NCI-H524 treated with DMSO at 0.1 percent for 48 hours (cell line): Measurements from ENCODE around the gene PRX.
"Not testable (repeated sequence)": the region's sequence is repeated elsewhere in the genome, so short reads cannot be mapped to it uniquely, and the experiment has no call there.

Experiments
- DNase-seq: peaks from one replicate; lab custom pipeline; 2025; lab: John Stamatoyannopoulos, UW

Gene PRX

DNA sequence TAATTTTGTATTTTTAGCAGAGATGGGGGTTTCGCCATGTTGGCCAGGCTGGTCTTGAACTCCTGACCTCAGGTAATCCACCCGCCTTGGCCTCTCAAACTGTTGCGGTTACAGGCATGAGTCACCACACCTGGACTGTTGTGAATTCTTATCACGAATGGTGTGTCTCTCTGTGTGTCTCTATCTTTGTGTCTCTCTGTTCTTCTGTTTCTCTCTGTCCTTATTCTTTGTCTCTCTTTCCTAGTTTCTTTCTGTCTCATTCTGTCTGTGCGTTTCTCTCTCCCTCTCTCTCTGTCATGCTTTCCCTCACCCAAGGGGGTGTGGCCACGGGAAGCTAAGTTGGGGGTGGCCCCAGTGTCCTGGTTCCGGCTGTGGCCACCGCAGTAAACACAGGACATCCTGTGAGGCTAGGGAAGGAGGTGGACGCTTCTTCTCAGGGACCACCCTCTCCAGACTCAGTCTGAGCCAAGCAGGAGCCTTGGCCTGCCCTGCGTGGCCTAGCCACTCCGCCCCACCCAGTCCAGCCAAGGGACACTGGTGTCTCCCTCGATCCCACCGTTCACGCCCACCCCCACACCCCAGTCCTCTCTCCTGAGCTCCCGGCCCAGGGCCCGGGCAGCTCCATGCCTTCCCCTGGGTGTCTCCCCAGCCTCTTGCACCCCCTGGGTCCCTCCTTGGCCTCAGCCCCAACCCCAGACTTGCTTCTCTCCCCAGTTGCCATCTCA, 3.9 kb upstream of the PRX start:
- no peak for DNase-seq

GRCh38 chr19:40415768-40416167, 2.6 kb upstream of the PRX start:
- DNase-seq = no peak

GRCh38 chr19:40414542-40415535, 1.7 kb upstream of the PRX start:
- no peak for DNase-seq

DNA sequence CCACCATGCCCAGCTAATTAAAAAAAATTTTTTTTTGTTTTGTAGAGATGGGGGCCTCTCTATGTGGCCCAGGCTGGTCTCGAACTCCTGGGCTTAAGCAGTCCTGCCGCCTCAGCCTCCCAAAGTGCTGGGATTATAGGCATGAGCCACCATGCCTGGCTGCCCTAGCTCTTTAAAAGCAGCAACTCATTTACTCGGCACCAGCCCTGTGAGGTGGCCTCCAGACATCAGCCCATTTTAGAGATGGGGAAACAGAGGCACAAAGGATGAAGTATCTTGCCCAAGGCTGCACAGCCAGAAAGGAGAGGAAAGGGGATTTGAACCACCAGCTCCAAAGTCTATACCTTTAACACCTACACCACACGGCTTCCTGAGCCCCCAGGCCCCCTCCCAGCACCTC, 312 bp downstream of the PRX start:
- no peak for DNase-seq

GRCh38 chr19:40411958-40412499, 1.1 kb downstream of the PRX start:
- no peak for DNase-seq

GRCh38 chr19:40411125-40411842, 1.9 kb downstream of the PRX start:
- no peak for DNase-seq

- no peak for DNase-seq
These were observed 3.2 kb downstream of the PRX start for GRCh38 chr19:40410030-40410389.

DNA sequence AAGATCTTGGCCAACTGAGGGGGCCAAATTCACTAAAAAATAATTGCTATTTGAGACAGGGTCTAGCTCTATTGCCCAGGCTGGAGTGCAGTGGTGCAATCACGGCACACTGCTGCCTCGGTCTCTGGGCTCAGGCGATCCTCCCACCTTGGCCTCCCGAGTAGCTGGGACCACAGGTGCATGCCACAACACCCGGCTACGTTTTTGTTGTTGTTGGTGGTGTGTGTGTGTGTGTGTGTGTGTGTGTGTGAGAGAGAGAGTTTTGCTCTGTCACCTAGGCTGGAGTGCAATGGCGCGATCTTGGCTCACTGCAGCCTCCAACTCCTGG, 4.6 kb downstream of the PRX start:
- DNase-seq = not testable (repeated sequence)

GRCh38 chr19:40407714-40408597, 5.2 kb downstream of the PRX start:
- DNase-seq = no peak

DNA sequence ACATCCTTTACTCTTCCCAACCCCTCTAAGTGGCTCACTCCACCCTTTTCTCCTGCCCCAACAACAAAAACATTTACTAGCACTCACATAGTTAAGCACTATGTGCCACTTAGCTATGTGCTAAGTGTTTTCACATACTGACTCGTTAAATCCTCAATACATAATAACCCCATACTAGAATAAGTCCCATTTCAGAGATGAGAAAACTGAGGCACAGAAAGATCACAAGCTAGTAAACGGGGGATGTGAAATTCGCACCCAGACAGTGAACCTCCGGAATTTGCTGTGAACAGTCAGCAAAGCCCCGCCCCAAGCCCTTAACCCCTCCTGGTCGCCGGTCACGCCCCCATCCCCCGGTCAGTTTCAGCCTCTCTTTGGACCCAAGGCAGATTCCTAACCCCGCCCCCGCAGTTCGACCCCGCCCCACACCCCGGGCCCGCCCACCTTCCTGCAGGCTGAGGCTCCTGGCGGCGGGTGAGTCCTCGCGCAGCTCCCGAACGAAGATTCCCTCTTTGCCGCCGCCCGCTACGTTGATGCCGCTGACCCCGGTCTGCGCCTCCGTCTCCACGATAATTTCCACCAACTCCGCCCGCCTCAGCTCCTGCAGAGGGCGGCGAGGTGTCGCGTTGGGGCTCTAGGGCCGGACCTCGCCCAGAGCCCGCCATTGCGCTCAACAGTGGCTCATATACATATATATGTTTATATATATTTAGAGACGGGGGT, 9.8 kb downstream of the PRX start:
- DNase-seq = no peak

DNA sequence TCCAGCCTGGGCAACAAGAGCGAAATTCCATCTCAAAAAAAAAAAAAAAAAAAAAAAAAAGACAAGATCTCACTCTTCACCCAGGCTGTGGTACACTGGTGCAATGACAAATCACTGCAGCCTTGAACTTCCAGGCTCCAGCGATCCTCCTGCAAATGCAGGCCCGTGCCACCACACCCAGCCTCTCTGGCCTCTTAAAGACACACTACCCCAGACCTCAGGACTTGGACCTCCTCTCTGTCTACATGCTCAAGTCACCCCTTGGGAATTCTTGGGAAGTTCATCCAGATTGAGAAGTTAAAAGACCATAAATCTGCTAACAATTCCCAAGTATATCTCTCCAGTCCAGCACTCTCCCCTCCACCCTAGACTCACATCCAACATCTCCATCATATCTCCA, 12.6 kb downstream of the PRX start:
- DNase-seq = no peak

GRCh38 chr19:40398417-40399131, 14.6 kb downstream of the PRX start:
- peak; percentile 52 for DNase-seq

DNA sequence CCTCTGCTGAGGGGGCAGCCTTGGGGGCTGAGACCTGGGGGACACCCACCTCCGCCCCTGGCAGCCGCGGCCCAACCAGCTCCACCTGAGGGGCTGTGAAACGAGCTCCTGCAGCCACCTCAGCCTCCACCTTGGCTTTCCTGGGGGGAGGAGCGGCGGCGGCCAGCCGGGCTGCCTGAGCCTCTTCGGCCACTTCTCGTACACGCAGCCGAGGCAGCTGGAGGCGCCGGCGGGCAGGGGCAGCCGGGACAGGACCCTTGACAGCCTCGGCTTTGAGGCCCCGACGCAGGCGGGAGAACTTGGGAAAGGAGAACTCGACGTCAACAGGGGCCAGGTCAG, 15.6 kb downstream of the PRX start:
- DNase-seq = no peak

- DNase-seq = no peak
These were observed 16.2 kb downstream of the PRX start for GRCh38 chr19:40396886-40397567.

DNA sequence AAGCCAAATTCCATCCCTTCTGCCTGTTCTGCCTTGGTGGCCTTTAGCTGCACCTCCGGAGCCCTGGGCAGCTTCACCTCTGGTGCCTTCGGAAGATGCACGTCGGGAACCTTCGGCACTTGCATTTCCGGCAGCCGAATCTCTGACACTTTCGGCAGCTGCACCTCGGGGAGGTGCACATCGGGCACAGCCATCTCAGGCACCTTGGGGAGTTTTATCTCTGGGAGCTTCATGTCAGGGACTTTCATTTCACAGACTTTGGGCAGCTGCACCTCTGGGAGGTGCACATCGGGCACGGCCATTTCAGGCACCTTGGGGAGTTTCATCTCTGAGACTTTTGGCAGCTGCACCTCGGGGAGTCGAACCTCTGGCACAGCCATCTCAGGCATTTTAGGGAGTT, 17.2 kb downstream of the PRX start:
- DNase-seq = no peak

- DNase-seq = no peak
These were observed 18.4 kb downstream of the PRX start for GRCh38 chr19:40394816-40395210.

DNA sequence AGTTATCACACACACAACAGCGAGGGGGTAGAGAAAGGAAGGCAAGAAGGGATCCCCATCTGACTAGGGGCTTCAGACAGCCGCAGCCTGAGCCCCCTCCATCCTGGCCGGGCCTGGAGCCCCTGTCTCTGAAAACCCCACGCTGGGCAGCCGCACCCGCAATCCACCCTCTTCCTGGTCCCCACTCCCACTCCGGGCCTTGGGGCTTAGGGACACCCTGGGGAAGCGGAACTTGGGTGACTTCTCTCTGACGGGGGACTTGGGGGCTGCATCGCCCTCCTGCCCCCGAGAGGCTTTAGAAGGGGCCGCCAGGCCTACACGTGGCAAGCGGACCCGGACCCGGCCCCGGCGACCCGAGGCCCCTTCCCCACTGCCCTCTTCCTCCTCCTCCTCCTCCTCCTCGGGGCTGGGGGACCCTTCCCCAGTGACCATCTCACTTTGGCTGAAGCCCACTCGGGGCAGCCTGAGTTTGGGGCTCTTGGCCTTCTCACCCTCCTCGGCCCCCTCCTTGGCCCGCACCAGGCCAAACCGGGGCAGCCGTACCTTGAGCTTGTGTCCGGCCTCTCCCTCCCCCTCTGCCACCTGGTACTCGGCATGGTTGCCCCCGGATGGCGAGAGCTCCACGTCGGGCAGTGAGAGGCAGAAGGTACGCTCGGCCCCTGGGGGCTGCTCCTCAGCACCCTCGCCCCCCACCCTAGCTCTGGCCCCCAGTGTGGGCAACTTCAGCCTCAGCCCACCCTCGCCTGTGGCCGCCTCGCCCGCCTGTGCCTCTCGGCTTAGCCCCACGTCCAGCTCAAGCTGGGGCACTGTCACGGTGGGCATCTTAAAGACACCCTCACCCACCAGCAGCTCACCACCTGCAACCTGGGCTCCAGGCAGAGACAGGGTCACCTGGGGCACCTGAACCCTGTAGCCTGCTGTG, 19.0 kb downstream of the PRX start:
- no peak for DNase-seq

GRCh38 chr19:40392894-40393517, 20.2 kb downstream of the PRX start:
- no peak for DNase-seq
